ENCODE data around the gene SLC24A3. TPM values are rescaled to one million over a fixed set of nuclear protein-coding genes. Genes with fewer than 3 reads are reported as not detected.

Gene SLC24A3
- total and polyA plus RNA-seq, 2 experiments from 2014 or later, result 0.48 to 1.7 TPM

DNA sequence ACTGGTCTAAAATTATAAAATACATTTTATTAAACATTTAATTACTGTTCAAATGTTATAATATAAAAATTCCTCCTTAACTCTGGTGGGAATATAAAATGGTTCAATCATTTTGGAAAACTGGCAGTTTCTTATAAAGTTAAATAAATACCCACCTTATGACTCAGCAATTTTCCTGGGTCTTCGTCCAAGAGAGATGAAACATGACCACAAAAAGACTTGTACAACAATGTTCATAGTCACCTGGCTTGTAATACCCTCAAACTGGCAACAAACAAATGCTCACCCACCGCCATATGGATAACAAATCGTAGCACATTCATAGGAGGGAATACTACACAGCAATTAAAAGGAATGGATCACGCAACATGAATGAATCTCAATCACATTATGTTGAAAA, 479.7 kb downstream of the SLC24A3 start:
- no peaks in the 10 kb centered on the region for H3K4me1 ChIP-seq (ENCODE audit: insufficient read depth)

DNA sequence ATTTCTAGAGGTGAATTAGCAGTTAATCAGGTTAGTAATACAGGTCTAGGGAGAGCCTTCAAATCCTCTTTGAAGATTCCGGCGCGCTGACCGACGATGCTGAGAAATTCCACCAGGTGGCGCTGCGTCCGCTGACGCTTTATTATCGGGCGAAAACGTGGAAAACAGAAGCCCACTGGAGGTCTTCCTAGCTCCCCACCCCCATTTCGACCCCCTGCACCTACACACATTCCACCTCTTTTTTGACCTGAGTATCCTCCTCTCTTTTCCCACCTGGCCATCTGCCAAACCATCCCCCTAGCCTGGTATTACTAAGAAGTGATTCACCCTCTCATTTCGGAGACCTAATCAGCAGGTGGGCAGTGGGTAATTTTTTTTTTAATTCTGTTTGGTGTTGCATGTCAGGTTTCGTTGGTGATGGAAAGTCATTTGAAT, 480.3 kb downstream of the SLC24A3 start:
- H3K4me1 ChIP-seq (ENCODE audit: insufficient read depth), result no peaks in the 10 kb centered on the region
- no peaks in the 10 kb centered on the region for H3K27me3 ChIP-seq
- 10% methylated on average over 15 of the region's 15 CpGs for WGBS (ENCODE audit: low lambda C conversion rate, missing lambda C conversion rate)
- H3K27ac ChIP-seq, result no peak overlapping the region
- H2AFZ ChIP-seq, result no peak overlapping the region
- no peaks in the 10 kb centered on the region for H3K9me2 ChIP-seq (replicated peaks; ENCODE audit: insufficient read depth)
- no peak overlapping the region for H3K4me3 ChIP-seq
- peak overlapping the region; percentile 53 for H3K4me2 ChIP-seq
- H4K20me1 ChIP-seq (ENCODE audit: insufficient read depth, poor library complexity, severe bottlenecking), result no peaks in the 10 kb centered on the region
- H3K36me3 ChIP-seq (replicated peaks; ENCODE audit: insufficient read depth, low read depth), result no peaks in the 10 kb centered on the region
- peak; percentile 66 for DNase-seq (ENCODE audit: low spot score)
- no peaks in the 10 kb centered on the region for H3K79me2 ChIP-seq
- no peaks in the 10 kb centered on the region for H3K9me3 ChIP-seq (ENCODE audit: low read depth)
- TF ChIP-seq EZH2phosphoT487 (IDR thresholded peaks at IDR 0.05; ENCODE audit: low read depth, severe bottlenecking, unreplicated experiment) (no peak), EZH2 (IDR thresholded peaks at IDR 0.05; ENCODE audit: borderline replicate concordance) (no peak)
- TF ChIP-seq, protein P1, sequence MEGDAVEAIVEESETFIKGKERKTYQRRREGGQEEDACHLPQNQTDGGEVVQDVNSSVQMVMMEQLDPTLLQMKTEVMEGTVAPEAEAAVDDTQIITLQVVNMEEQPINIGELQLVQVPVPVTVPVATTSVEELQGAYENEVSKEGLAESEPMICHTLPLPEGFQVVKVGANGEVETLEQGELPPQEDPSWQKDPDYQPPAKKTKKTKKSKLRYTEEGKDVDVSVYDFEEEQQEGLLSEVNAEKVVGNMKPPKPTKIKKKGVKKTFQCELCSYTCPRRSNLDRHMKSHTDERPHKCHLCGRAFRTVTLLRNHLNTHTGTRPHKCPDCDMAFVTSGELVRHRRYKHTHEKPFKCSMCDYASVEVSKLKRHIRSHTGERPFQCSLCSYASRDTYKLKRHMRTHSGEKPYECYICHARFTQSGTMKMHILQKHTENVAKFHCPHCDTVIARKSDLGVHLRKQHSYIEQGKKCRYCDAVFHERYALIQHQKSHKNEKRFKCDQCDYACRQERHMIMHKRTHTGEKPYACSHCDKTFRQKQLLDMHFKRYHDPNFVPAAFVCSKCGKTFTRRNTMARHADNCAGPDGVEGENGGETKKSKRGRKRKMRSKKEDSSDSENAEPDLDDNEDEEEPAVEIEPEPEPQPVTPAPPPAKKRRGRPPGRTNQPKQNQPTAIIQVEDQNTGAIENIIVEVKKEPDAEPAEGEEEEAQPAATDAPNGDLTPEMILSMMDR (IDR thresholded peaks at IDR 0.05; ENCODE audit: poor library complexity), result peak; percentile 89

More for the DNA sequence above, 479.7 kb downstream of the SLC24A3 start:
- H2AFZ ChIP-seq, result no peak overlapping the region
- 91% methylated on average over 4 of the region's 4 CpGs for WGBS (ENCODE audit: low lambda C conversion rate, missing lambda C conversion rate)
- no peaks in the 10 kb centered on the region for H3K79me2 ChIP-seq
- TF ChIP-seq EZH2 (IDR thresholded peaks at IDR 0.05; ENCODE audit: borderline replicate concordance) (no peak), EZH2phosphoT487 (IDR thresholded peaks at IDR 0.05; ENCODE audit: low read depth, severe bottlenecking, unreplicated experiment) (no peak)
- TF ChIP-seq, protein P1 (IDR thresholded peaks at IDR 0.05; ENCODE audit: poor library complexity), result no peak
- no peak overlapping the region for H3K27ac ChIP-seq
- H3K4me3 ChIP-seq, result no peak overlapping the region
- no peaks in the 10 kb centered on the region for H3K9me2 ChIP-seq (replicated peaks; ENCODE audit: insufficient read depth)
- H3K27me3 ChIP-seq, result no peaks in the 10 kb centered on the region
- DNase-seq (ENCODE audit: low spot score), result no peak
- H3K36me3 ChIP-seq (replicated peaks; ENCODE audit: insufficient read depth, low read depth), result no peaks in the 10 kb centered on the region
- no peaks in the 10 kb centered on the region for H4K20me1 ChIP-seq (ENCODE audit: insufficient read depth, poor library complexity, severe bottlenecking)
- H3K4me2 ChIP-seq, result no peak overlapping the region
- H3K9me3 ChIP-seq (ENCODE audit: low read depth), result no peaks in the 10 kb centered on the region

DNA sequence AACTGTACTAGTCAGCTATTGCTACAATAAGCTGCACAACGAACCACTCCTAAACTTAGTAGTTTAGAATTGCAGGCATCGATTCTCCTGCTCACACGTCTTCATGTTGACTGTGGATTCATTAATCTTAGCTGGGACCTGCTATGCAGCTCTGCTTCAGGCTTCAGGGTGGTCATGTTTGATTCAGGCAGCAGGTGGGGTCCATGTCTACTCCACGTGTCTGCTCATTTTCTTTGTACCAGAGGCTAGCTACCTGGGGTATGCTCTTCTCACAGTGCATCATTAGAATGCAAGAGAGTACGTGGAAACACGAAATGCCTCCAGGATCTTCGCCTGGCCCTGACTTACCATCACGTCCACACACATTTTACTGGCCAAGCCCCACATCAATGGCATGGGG, 481.1 kb downstream of the SLC24A3 start:
- Histone ChIP-seq H3K4me2 (no peak overlapping the region), H4K20me1 (ENCODE audit: insufficient read depth, poor library complexity, severe bottlenecking) (no peaks in the 10 kb centered on the region), H3K4me3 (no peak overlapping the region), H3K9me3 (ENCODE audit: low read depth) (no peaks in the 10 kb centered on the region), H3K9me2 (replicated peaks; ENCODE audit: insufficient read depth) (no peaks in the 10 kb centered on the region), H3K79me2 (no peaks in the 10 kb centered on the region), H3K36me3 (replicated peaks; ENCODE audit: insufficient read depth, low read depth) (no peaks in the 10 kb centered on the region), H3K4me1 (ENCODE audit: insufficient read depth) (no peaks in the 10 kb centered on the region), H3K27me3 (no peaks in the 10 kb centered on the region), H3K27ac (no peak overlapping the region), H2AFZ (no peak overlapping the region)
- WGBS (ENCODE audit: low lambda C conversion rate, missing lambda C conversion rate), result 93% methylated on average over 8 of the region's 8 CpGs
- no peak for TF ChIP-seq EZH2phosphoT487 (IDR thresholded peaks at IDR 0.05; ENCODE audit: low read depth, severe bottlenecking, unreplicated experiment)
- no peak for DNase-seq (ENCODE audit: low spot score)

DNA sequence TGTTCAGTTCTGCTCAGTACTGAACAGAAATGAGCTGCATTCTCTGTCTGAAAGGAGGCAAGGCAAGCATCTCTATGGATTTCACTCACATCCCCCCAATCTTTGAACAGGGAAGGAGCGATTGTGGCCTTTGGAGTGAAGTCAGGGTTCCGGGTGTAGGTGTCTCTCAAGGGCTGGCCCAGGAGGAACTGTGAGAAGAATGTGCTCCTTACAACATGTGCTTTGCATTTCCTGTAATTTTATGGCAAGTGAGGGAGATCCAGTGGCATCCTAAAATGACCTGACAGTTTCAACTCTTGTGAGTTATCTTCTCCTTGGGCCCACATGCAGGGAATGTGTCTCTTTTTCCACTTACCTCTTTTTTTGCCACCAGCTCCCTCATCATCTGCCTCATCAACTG, 482.6 kb downstream of the SLC24A3 start:
- TF ChIP-seq EZH2phosphoT487 (IDR thresholded peaks at IDR 0.05; ENCODE audit: low read depth, severe bottlenecking, unreplicated experiment) (no peak), EZH2 (IDR thresholded peaks at IDR 0.05; ENCODE audit: borderline replicate concordance) (no peak)
- TF ChIP-seq, protein P1 (IDR thresholded peaks at IDR 0.05; ENCODE audit: poor library complexity), result no peak
- no peaks in the 10 kb centered on the region for H3K36me3 ChIP-seq (replicated peaks; ENCODE audit: insufficient read depth, low read depth)

More for the DNA sequence above, 482.6 kb downstream of the SLC24A3 start:
- H3K9me3 ChIP-seq (ENCODE audit: low read depth), result no peaks in the 10 kb centered on the region
- H3K4me2 ChIP-seq, result no peak overlapping the region
- no peak overlapping the region for H3K27ac ChIP-seq
- WGBS (ENCODE audit: low lambda C conversion rate, missing lambda C conversion rate), result 88% methylated on average over 2 of the region's 2 CpGs
- no peaks in the 10 kb centered on the region for H4K20me1 ChIP-seq (ENCODE audit: insufficient read depth, poor library complexity, severe bottlenecking)
- no peak for DNase-seq (ENCODE audit: low spot score)
- no peaks in the 10 kb centered on the region for H3K79me2 ChIP-seq
- no peaks in the 10 kb centered on the region for H3K9me2 ChIP-seq (replicated peaks; ENCODE audit: insufficient read depth)
- no peaks in the 10 kb centered on the region for H3K27me3 ChIP-seq
- no peaks in the 10 kb centered on the region for H3K4me1 ChIP-seq (ENCODE audit: insufficient read depth)
- no peak overlapping the region for H2AFZ ChIP-seq
- H3K4me3 ChIP-seq, result no peak overlapping the region
